ENCODE data around the gene TGFA.

TGFA gene

GRCh38 chr2:70411483-70412125, 142.0 kb downstream of the TGFA start:
- DNase-seq, result no peak

GRCh38 chr2:70403267-70404053, 150.2 kb downstream of the TGFA start:
- no peak for DNase-seq

- DNase-seq, result no peak
Observed at GRCh38 chr2:70400539-70400938, 153.1 kb downstream of the TGFA start.

GRCh38 chr2:70399046-70399445, 154.6 kb downstream of the TGFA start:
- no peak for DNase-seq
